GM18520 (cell line): ENCODE measurements around the gene TMED3.
"Not testable (repeated sequence)": the region's sequence is repeated elsewhere in the genome, so short reads cannot be mapped to it uniquely, and the experiment has no call there.

Source experiments
- ATAC-seq: cut with Tn5 transposase; IDR thresholded peaks from one replicate; pipeline ENCODE4 v1.9.1; 2021; ENCODE audit not compliant: unreplicated experiment

The TMED3 gene

DNA sequence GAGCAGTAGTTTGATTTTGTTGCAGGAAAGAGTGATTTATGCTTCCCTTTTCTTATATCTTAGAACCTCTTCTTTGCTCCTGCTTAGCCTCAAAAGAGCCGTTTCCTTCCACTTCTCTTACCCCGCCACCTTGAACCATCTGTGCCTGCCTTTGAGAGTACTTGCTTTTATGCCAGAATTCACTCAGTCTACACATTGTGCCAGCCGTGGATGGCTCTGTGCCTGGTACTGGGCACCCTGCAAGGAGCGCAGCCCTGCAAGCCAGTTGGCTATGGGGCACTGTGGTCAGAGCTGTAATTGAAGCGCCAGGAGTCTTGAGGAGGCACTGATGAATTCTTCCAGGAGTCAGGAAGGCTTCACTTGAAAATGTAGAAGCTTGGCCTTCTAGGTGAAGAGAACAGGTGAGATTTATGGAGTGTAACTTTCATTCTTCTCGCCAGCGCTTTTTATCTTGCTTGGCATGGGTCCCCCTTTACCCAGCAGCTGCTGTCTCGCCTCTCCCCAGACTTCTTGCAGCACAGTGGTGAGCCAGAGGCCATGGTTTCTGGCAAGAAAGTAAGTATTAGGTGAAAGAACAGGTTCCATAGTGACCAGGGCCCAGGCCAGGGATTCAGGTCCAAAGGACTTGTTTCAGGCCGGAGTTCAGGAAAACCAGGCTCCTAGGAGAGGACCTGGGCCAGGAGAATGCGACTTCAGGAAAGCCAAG lies 4.9 kb downstream of the TMED3 start:
- ATAC-seq: no peak

DNA sequence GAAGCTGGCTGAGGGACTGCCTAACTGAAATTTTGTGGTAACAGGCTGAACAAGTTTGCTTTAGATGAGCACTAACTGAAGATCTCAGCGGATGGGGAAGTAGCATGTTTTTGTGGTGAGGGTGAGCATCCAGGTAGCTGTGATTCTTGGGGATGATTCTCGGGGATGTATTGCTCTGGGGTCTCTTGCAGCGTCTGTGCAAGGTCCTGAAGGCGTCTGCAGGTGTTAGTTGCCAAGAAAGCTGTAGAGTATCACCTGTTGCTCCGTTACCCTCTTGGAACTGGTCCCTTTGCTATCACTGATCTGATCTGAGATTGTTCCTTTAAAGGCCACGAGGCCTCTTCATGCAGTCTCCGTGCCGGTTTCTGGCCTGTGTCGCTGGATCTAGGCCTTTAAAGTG lies 6.0 kb downstream of the TMED3 start:
- ATAC-seq: no peak

DNA sequence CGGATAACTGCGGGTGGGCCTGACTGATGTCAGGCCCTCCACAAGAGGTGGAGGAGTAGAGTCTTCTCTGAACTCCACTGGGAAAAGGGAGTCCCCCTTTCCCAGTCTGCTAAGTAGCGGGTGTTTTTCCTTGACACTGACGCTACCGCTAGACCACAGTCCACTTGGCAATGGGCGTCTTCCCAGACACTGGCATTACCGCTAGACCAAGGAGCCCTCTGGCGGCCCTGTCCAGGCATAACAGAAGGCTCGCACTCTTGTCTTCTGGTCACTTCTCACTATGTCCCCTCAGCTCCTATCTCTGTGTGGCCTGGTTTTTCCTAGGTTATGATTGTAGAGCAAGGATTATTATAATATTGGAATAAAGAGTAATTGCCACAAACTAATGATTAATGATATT lies 9.1 kb downstream of the TMED3 start:
- not testable (repeated sequence) for ATAC-seq

DNA sequence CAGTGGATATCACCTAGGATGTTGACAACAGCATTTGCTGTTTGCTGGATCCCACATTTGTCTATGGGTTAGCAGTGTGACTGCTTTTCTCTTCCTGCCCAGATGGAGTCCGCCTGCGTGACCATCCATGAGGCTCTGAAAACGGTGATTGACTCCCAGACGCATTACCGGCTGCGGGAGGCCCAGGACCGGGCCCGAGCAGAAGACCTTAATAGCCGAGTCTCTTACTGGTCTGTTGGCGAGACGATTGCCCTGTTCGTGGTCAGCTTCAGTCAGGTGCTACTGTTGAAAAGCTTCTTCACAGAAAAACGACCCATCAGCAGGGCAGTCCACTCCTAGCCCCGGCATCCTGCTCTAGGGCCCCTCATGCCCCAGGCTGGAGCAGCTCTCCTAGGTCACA lies 11.0 kb downstream of the TMED3 start:
- ATAC-seq: no peak

DNA sequence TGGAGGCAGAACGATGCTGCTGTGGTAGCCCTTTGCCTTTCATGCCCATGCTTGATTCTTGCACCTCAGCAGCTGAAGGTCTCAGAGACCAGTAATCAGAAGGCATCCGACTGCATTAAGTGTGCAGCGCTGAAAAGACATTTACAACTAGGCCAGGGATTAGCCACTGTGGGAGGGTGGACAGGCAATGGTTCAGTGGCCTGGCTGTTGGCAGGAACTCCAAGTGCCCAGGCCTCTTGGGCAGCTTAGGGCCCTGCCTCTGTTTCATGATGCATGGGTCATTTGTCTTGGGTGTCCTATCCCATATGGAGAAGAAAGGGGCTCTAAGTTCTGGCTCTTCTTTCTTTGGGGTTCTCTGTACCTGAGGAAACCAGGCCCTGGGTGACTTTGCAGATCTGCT lies 11.4 kb downstream of the TMED3 start:
- ATAC-seq: no peak

DNA sequence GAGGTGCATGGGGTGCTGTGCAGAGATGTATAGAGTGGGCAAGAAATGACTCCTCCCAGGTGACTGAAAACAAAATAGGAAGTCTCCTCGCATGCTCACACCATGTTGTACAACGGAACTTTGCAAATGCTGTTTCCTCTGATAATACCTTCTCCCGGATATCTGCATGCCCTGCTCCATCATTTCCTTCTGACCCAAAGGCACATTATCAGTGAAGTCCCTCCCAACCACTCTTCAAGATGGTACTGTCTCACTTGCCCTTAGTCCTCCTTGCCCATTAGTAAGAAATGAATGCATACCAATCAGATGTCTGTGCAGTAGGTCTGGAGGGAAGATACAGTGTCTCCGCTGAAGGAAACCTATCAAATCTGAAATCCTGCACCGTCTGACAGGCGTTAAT lies 12.0 kb downstream of the TMED3 start:
- ATAC-seq: no peak

DNA sequence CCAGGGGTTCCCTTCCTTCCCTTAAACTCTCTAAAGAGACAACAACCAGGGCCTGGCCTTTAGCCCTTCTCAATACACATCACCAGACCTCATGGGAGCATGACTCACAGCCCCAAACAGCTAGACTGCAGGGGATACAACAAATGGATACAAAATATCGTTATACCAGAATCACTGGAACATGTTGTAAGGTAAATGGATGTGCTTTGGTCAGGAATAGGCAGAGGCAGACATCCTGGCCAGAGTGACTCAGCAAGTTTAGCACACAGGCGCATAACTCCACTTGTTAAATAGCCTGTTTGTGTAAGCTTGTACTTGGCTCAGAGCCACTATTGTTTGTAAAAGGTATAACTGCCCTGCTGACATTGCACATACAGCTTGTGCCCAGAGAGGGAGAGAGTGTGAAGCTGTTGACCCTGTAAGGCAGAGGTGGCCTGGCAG lies 18.3 kb downstream of the TMED3 start:
- no peak for ATAC-seq

DNA sequence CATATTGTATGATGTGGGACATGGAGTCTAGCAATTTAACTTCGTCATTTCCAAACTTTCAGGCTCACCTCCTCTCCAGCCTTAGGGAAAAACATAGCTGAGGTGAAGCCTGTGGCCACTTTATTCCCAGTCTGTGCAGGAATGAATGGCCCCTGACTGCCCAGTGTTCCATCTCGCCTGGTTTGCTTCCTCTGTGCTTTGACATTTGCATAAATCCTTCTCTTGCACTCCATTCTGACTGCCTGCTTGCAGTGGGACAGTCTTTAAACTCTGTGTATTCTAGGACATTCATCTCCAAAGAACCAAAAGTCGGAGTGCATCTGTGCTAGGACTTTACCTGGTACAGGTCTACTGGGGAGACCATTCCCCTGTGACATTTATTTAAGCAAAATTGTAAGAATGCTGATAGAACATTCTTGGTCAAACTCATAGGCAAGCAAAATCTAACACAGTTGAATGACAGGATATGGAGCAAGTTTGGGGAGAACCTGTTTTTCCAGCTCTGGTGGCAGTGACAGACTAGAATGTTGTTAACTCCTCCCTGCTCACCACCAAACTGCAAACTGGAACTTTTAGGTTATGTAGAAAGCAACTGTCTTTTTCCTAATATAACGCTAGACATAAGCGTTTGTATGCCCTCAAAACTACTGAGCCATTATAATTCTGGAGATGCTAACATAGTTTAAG lies 22.1 kb downstream of the TMED3 start:
- ATAC-seq: no peak

DNA sequence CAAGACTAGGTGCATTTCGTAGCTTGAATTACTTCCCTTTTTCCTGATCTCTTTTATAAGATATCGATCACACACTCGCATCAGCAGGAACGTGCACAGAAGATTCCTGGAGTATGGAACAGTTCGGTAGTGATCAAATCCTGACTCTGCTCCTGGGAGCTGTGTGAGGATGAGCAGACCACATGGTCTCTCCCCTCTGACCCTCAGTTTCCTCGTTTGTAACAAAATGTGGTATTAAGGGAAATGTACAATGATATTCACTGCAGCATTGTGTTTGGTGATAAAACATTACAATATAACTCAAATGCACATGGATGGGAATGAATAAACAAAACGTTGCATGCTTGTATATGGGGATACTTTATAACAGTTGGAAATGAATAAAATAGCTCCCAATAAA lies 26.7 kb downstream of the TMED3 start:
- ATAC-seq: no peak

DNA sequence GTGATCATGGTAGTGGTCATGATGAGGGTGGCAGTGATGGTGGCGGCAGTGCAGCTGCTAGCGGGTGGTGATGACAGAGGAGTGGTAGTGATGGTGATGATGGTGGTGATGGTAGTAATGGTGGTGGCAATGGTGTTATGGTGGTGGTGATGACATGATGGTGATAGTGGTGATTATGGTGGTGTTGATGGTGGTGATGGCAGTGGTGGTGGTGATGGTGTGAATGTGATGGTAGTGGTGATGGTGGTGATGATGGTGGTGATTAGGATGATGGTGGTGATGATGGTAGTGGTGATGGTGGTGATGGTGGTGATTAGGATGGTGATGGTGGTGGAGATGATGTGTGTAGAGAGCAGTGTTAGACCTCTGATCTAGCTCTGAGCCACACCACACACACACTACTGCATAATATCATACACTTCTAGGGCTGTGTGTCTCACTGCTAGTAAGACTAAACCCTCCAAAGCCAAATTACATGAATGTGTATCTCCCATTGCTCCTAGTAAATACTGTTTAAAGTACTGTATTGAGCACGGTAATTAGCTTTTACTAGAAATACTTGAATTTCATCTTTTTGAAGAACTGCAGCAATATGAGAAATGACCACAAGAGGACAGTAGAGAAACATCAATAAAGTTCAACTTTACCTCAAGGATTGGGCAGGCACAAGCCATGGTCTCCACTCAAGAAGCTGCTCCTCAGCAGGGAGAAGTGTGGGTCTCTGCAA lies 28.8 kb downstream of the TMED3 start:
- no peak for ATAC-seq

DNA sequence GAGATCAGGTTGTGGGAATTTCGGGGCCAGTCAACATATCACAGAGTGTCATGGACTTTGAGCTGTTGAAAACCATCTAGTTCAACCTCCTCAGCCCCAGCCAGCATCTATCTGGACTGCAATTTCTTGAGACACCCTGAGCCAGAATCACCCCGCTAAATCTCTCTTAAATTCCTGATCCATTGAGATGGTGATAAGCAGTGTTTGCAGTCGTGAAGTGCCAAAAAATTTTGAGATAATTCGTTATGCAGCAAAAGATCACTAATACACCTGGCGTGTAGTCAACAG lies 29.3 kb downstream of the TMED3 start:
- no peak for ATAC-seq

DNA sequence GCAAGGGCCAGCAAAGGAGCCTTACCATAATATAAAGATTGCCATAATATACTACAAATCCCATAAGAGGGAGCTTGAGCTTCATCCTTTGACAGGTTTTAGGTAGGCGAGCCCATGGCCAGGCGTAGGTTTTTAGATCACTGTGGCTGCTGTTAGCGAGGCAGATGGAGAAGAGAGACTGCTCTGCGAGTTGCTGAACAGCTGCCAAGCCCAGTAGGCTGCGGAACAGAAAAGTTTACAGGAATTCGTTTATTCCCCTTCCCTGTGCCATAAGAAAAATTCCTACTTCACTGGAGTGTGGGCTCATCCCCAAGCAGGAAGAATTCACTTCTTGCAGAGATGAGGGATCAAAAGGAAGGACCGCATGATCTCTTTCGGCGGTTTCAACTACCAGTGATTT lies 30.5 kb downstream of the TMED3 start:
- ATAC-seq: no peak

DNA sequence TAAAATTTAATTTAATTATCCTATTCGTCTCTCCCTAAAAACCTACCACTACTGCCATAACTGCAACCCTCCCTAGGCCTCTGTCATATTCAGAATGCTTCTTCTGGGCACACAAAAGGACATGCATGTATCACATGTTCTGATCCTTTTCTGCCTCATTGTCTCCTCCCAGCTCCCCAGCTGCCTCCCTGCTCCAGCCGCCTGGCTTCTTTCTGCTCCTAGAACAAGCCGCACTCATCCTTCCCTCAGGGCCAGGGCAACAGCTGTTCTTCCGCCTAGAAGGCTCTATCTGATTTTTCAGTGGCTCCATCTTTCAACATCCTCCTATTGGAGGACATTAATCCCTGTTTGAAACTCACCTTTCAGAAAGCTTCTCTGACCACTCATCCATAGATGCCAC lies 38.6 kb downstream of the TMED3 start:
- no peak for ATAC-seq

DNA sequence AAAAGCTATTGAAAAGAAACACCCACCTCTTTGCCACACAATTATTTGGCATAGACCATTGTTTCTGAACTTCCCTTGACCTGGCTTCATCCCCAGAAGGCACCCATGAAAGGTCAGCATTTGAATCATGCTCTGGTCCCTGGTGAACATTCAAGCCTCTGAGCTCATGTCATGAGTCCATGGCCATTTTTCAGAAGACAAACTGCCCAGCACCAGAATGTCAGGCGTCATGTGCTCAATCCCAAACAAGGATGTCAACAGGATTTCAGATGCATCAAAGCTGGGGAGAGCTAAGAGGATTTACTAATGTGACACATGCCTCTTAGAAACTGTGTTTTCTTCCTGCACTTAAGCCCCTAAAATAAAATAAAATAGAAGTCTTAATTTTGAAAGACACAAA lies 41.3 kb downstream of the TMED3 start:
- ATAC-seq: no peak

DNA sequence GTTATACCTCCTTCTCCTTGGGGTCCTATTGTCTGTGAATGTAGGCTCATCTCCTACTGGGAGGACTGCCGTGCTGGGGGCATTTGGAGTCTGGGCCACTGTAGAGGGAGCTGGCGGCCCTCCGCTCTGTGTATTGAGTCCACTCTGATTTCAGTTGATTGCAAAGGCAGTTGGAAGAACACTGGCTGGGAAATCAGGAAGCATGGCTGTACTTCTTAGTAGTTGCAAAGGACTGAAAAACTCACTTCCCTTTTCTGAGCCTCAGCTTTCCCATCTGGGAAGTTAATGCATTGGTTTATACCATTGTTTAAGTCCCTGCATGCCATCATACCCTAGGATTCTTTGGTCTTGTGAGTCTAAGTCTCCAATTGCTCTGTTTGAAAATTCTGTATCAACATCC lies 46.7 kb downstream of the TMED3 start:
- ATAC-seq: no peak

DNA sequence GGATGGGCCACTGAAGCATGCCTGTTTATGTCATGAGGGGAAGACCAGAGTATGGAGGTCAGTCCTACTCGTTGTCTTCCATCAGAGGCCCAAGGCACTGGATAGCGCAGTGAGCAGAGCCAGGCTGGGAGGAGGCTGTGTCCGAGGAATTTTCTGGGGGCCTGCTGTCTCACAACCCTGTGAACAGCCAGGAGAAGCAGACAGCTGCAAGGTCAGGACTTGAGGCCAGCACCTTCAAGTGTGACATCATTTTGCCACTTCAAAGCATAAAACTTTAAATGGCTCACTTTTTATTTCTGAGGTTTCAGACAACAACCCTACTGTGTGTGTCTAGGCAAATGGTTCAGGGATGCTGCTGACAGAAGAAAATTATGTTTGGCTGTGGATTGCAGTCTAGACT lies 47.2 kb downstream of the TMED3 start:
- ATAC-seq: no peak

DNA sequence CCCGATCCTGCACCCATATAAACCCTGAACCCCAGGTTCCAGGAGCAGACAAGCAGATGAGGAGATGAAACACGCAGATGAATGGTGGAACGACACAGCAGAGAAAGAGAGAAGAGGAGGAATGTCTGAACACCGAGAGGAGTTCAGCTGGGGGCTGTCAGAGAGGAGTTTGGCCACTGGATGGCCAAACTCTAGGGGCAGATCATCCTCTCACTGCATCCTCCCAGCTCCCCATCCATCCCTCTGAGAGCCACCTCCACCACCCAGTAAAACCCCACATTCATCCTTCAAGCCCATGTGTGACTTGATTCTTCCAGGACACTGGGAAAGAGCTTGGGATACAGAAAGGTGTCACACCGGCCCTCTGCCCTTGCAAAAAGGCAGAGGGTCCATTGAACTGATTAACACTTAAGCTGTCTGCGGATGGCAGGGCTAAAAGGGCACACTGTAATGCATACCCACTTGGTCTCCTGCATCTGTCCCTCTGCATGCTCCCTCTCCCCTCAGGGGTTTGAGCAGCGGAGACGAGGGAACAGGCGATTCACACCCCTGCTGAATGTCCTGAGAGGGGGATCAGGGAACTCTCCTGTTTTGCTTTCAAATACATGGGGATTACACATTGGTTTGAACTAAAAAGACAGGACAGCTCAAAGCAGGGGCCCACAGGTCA lies 53.8 kb downstream of the TMED3 start:
- ATAC-seq: no peak

DNA sequence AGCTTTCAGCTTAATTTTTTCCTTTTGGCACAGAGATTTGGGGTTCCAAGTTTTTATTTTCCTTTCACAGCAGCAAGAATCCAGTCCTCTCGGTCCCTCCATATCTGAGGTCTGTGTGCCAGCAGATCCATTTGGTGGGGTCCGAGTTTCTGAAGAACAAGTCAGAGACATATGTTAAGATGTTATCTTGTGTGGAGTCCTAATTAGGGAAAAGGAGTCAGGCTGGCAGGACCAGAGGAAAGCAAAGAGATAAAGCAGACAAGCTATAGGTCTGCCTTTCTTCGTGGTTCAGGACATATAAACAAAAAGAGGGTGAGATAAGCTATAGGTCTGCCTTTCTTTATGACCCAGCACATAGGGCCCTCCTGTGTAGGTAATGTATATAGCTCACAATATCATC lies 54.9 kb downstream of the TMED3 start:
- ATAC-seq: no peak

DNA sequence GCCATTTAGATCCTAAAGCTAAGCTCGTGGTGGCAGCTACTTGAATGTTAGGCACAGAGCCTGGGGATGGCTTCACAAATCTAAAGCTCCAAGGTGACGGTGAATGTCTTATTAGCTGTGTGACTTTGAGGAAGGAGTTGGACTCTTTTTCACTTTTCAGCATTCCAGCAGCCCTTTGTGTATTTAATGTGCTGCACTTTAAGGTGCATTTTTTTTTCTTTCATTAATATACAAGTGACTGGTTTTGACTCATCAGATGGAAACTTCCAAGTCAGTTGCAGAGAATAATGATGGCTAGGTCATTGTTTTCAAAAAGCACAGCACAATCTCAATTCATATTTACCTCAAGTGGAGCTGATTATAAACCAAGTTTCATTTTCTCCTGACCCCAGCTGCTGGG lies 55.8 kb downstream of the TMED3 start:
- no peak for ATAC-seq

DNA sequence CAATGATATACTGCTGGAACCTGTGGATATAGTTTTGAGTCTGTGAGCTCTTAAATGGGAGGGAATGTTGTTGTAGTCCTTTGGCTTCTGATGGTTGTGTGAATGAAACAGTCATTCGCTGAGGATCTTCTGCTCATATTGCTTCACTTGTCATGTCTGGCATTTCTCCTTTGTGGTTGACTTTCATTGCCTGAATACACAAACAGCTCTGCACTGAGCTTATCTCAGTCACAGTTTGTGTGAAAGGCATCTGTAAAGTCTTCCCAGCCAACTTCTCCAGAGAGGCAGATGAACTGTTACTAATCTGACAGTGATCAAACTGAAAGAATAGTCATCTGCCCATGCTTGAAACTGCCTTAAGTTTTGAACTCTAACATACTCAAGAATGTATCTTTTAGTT lies 59.8 kb downstream of the TMED3 start:
- no peak for ATAC-seq

DNA sequence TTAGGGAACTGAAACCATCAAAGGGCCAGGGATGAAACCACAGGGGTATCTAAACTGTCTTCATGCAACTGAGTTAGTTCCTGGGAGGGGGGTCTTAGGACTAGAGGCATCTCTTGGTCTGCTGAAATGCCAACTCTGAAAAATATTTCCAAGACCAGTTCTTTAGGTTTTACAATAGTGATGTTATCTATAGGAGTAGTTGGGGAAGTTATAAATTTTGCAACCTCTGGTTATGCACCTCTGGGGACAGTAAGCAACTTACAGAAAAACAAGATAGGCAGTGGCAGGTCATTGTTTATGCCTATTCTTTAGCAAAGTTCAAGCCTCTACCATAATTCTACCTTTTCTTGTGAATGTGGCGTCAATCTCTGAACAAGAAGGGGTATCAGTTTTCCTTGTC lies 60.7 kb downstream of the TMED3 start:
- ATAC-seq: no peak

DNA sequence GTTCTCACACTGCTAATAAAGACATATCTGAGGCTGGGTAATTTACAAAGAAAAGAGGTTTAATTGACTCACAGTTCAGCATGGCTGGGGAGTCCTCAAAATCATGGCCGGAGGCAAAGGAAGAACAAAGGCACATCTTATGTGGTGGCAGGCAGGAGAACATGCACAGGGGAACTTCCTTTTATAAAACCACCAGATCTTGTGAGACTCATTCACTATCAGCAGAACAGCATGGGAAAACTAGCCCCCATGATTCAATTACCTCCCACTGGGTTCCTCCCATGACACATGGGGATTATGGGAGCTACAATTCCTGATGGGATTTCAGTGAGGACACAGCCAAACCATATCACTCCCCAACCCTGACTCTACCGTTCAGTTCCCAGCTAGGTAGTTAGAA lies 61.5 kb downstream of the TMED3 start:
- no peak for ATAC-seq
